ENCODE data around the gene RASIP1. TPM values are rescaled to one million over a fixed set of nuclear protein-coding genes. Genes with fewer than 3 reads are reported as not detected.

Gene RASIP1
- total and polyA plus RNA-seq, 2 of the 8 experiments (the other 6 are each of a cell fraction or from before 2014, with no cell fraction given) = 9.3 to 11.4 TPM

GRCh38 chr19:48678201-48678600, 62.2 kb downstream of the RASIP1 start:
- Histone ChIP-seq H2BK20ac (ENCODE audit: low read length) (no peak overlapping the region), H3K18ac (ENCODE audit: extremely low read depth, low read length) (no peak overlapping the region), H3K79me2 (ENCODE audit: control insufficient read depth in 1 of 2, insufficient read depth in 2 of 2, low read length in 2 of 2) (no peaks in the 10 kb centered on the region), H3K27me3 (replicated peaks in 1 of 4; ENCODE audit: control insufficient read depth in 3 of 4, extremely low read depth in 1 of 4, insufficient read depth in 3 of 4, low read length in 3 of 4) (peaks cover 0 to 5% (median 3%) of the 10 kb centered on the region in 4 experiments; a peak in 2 of 7 replicates), H3K27ac (ENCODE audit: low read depth, low read length) (no peak overlapping the region), H3K4me1 (replicated peaks in 1 of 4; ENCODE audit: control insufficient read depth in 3 of 4, insufficient read depth in 4 of 4, low read length in 3 of 4) (peaks cover 2 to 22% (median 17%) of the 10 kb centered on the region in 4 experiments), H3K36me3 (ENCODE audit: control insufficient read depth in 2 of 4, insufficient read depth in 4 of 4, low read length in 3 of 4) (no peaks in the 10 kb centered on the region), H3K14ac (ENCODE audit: insufficient read length) (no peak overlapping the region), H3K79me1 (ENCODE audit: low read depth, low read length) (no peaks in the 10 kb centered on the region), H3K9me3 (ENCODE audit: insufficient read depth in 2 of 2, low read depth in 1 of 2, low read length in 1 of 2) (no peaks in the 10 kb centered on the region), H2BK5ac (ENCODE audit: low read depth, low read length) (no peak overlapping the region), H4K8ac (ENCODE audit: extremely low read depth, insufficient read depth, low read length) (no peak overlapping the region), H4K5ac (ENCODE audit: insufficient read length, low read depth, low read length) (no peak overlapping the region), H2BK120ac (replicated peaks; ENCODE audit: low read depth, low read length) (no peak overlapping the region), H2AFZ (ENCODE audit: low read length) (no peak overlapping the region), H2AK5ac (ENCODE audit: low read depth, low read length) (no peak overlapping the region), H2BK15ac (ENCODE audit: low read length) (no peak overlapping the region), H3K4me3 (ENCODE audit: extremely low read depth in 1 of 4, insufficient read depth in 2 of 4, low read depth in 3 of 4, low read length in 4 of 4) (no peak overlapping the region), H3K23me2 (ENCODE audit: low read depth, low read length) (peaks cover 9% of the 10 kb centered on the region; the same call in 1 of the 2 replicates), H3K4ac (replicated peaks; ENCODE audit: insufficient read length, low read depth, low read length) (no peak overlapping the region), H3K9ac (replicated peaks in 1 of 4; ENCODE audit: extremely low read depth in 1 of 4, low read depth in 3 of 4, low read length in 3 of 4) (no peak overlapping the region), H3K56ac (replicated peaks; ENCODE audit: insufficient read length, low read depth, low read length) (no peak overlapping the region), H3K4me2 (ENCODE audit: insufficient read depth in 1 of 2, low read depth in 2 of 2, low read length in 2 of 2) (no peak overlapping the region), H2BK12ac (ENCODE audit: low read depth, low read length) (no peak overlapping the region), H4K91ac (replicated peaks; ENCODE audit: insufficient read length, low read length) (no peak overlapping the region), H3K23ac (ENCODE audit: insufficient read length) (no peak overlapping the region), H4K20me1 (replicated peaks in 1 of 2; ENCODE audit: control insufficient read depth in 1 of 2, insufficient read depth in 2 of 2, low read length in 2 of 2) (no peaks in the 10 kb centered on the region)
- ChIA-PET POLR2A (ENCODE audit: partially characterized antibody) (interaction anchor here (0.9 to 1.3 kb wide), 3 partner anchors 11 to 48 kb away, joined by 3 to 5 read pairs (median 3); partner anchors contain the start of gene FUT2), CTCF (ENCODE audit: partially characterized antibody) (interaction anchor here (1.0 to 5.8 kb wide), 4 partner anchors 16 to 36 kb away, joined by 4 to 59 read pairs (median 29); partner anchors contain the start of gene FUT2)
- DNase-seq (ENCODE audit: low read depth in 1 of 2, low spot score in 2 of 2) (no peak), FAIRE-seq (no peak)
- WGBS, 2 experiments (ENCODE audit: extremely low coverage in 1 of 2, insufficient coverage in 1 of 2, insufficient read length in 1 of 2, insufficient replicate concordance in 2 of 2, low coverage in 1 of 2, low lambda C conversion rate in 2 of 2, missing lambda C conversion rate in 1 of 2) = 81% methylated on average over 4 of the region's 4 CpGs; no CpG with 5 or more reads in 1 of the 2 experiments
- TF ChIP-seq KDM1A (IDR thresholded peaks at IDR 0.05; ENCODE audit: borderline replicate concordance, low read length) = no peak
- no peak for TF ChIP-seq HDAC2 (IDR thresholded peaks at IDR 0.05; ENCODE audit: borderline replicate concordance in 1 of 2, low read depth in 2 of 2, low read length in 2 of 2)
- TF ChIP-seq RNF2 (IDR thresholded peaks at IDR 0.05; ENCODE audit: borderline replicate concordance, low read depth, low read length, missing control alignments, poor library complexity, severe bottlenecking) = no peak
- no peak for TF ChIP-seq POLR2A (IDR thresholded peaks at IDR 0.05; ENCODE audit: control extremely low read depth in 1 of 2, low read depth in 2 of 2, low read length in 2 of 2)
- TF ChIP-seq KDM4A (IDR thresholded peaks at IDR 0.05; ENCODE audit: low read depth, low read length, severe bottlenecking) = no peak
- TF ChIP-seq SIX5 (IDR thresholded peaks at IDR 0.05; ENCODE audit: low read depth, low read length) = no peak
- TF ChIP-seq SP1 (IDR thresholded peaks at IDR 0.05; ENCODE audit: low read depth, low read length) = no peak
- no peak for TF ChIP-seq POLR2AphosphoS5 (IDR thresholded peaks at IDR 0.05; ENCODE audit: low read depth, low read length)
- TF ChIP-seq NRF1 (IDR thresholded peaks at IDR 0.05; ENCODE audit: low read depth, low read length) = no peak
- TF ChIP-seq CBX5 (IDR thresholded peaks at IDR 0.05; ENCODE audit: low read depth, low read length) = no peak
- TF ChIP-seq ZNF274 (IDR thresholded peaks at IDR 0.05; ENCODE audit: borderline replicate concordance, extremely low read depth, low read length) = no peak
- TF ChIP-seq EP300 (IDR thresholded peaks at IDR 0.05; ENCODE audit: borderline replicate concordance in 1 of 2, low read depth in 2 of 2, low read length in 2 of 2) = no peak
- no peak for TF ChIP-seq JUN (IDR thresholded peaks at IDR 0.05; ENCODE audit: low read depth, low read length)
- no peak for TF ChIP-seq POU5F1 (IDR thresholded peaks at IDR 0.05; ENCODE audit: low read depth, low read length)

Measured in H1 (cell line).